Measurements from ENCODE around the gene NCK2. TPM values are rescaled to one million over a fixed set of nuclear protein-coding genes. Genes with fewer than 3 reads are reported as not detected.

Gene NCK2
- total and polyA plus RNA-seq, 2 of the 13 experiments (the other 11 are each of a cell fraction or from before 2014, with no cell fraction given), result 14.8 to 23.5 TPM

GRCh38 chr2:105796791-105797190, 52.1 kb downstream of the NCK2 start:
- ChIA-PET POLR2A (no interaction called here), CTCF (ENCODE audit: low intra/inter-chr PET ratio, low total read pairs) (no interaction called here)
- ATAC-seq (no peak), FAIRE-seq (no peak), DNase-seq (ENCODE audit: low spot score) (no peak)
- no peak overlapping the region for H3K9ac ChIP-seq (ENCODE audit: insufficient read depth, low read depth, low read length)
- H3K79me2 ChIP-seq (ENCODE audit: insufficient read depth, low read length), result peaks cover 12% of the 10 kb centered on the region
- H2AFZ ChIP-seq (ENCODE audit: low read length), result no peak overlapping the region
- no peaks in the 10 kb centered on the region for H3K36me3 ChIP-seq (replicated peaks in 1 of 2; ENCODE audit: control insufficient read depth in 1 of 2, insufficient read depth in 2 of 2, low read length in 2 of 2)
- H3K27ac ChIP-seq (ENCODE audit: extremely low read length, insufficient read depth, low read length), result no peak overlapping the region
- no peaks in the 10 kb centered on the region for H4K20me1 ChIP-seq (ENCODE audit: insufficient read depth, low read length)
- no peaks in the 10 kb centered on the region for H3K9me3 ChIP-seq (ENCODE audit: low read length)
- no TSS peak for BruUV-seq (replicated peaks)
- H3K4me2 ChIP-seq (ENCODE audit: low read depth, low read length), result no peak overlapping the region
- H3K27me3 ChIP-seq (ENCODE audit: control insufficient read depth in 1 of 2, insufficient read depth in 2 of 2, low read length in 2 of 2), result no peaks in the 10 kb centered on the region
- peaks cover 56% of the 10 kb centered on the region for H3K4me1 ChIP-seq (ENCODE audit: insufficient read depth, low read length)
- intact Hi-C loops (cut with micrococcal nuclease; ENCODE audit: unreplicated experiment) (no loop called here), in situ Hi-C loops (cut with HindIII; ENCODE audit: extremely low pct_ligation_motif_present, low pct_unique_long_range_greater_than_20kb) (no loop called here)
- TF ChIP-seq ZSCAN31 (CRISPR knock-in tag; IDR thresholded peaks at IDR 0.05; ENCODE audit: low read depth) (no peak), ZNF879 (CRISPR knock-in tag; IDR thresholded peaks at IDR 0.05) (no peak), ZNF772 (CRISPR knock-in tag; IDR thresholded peaks at IDR 0.05) (no peak), AKNA (CRISPR knock-in tag; IDR thresholded peaks at IDR 0.05; ENCODE audit: borderline replicate concordance) (no peak), U2AF2 (IDR thresholded peaks at IDR 0.05; ENCODE audit: low read depth, low read length) (no peak), TFE3 (CRISPR knock-in tag; IDR thresholded peaks at IDR 0.05) (no peak), ZNF253 (CRISPR knock-in tag; IDR thresholded peaks at IDR 0.05; ENCODE audit: borderline replicate concordance) (no peak), GZF1 (CRISPR knock-in tag; IDR thresholded peaks at IDR 0.05) (no peak), ETV6 (CRISPR knock-in tag; conservative IDR thresholded peaks at IDR 0.05) (no peak)
- TF ChIP-seq, protein P1, sequence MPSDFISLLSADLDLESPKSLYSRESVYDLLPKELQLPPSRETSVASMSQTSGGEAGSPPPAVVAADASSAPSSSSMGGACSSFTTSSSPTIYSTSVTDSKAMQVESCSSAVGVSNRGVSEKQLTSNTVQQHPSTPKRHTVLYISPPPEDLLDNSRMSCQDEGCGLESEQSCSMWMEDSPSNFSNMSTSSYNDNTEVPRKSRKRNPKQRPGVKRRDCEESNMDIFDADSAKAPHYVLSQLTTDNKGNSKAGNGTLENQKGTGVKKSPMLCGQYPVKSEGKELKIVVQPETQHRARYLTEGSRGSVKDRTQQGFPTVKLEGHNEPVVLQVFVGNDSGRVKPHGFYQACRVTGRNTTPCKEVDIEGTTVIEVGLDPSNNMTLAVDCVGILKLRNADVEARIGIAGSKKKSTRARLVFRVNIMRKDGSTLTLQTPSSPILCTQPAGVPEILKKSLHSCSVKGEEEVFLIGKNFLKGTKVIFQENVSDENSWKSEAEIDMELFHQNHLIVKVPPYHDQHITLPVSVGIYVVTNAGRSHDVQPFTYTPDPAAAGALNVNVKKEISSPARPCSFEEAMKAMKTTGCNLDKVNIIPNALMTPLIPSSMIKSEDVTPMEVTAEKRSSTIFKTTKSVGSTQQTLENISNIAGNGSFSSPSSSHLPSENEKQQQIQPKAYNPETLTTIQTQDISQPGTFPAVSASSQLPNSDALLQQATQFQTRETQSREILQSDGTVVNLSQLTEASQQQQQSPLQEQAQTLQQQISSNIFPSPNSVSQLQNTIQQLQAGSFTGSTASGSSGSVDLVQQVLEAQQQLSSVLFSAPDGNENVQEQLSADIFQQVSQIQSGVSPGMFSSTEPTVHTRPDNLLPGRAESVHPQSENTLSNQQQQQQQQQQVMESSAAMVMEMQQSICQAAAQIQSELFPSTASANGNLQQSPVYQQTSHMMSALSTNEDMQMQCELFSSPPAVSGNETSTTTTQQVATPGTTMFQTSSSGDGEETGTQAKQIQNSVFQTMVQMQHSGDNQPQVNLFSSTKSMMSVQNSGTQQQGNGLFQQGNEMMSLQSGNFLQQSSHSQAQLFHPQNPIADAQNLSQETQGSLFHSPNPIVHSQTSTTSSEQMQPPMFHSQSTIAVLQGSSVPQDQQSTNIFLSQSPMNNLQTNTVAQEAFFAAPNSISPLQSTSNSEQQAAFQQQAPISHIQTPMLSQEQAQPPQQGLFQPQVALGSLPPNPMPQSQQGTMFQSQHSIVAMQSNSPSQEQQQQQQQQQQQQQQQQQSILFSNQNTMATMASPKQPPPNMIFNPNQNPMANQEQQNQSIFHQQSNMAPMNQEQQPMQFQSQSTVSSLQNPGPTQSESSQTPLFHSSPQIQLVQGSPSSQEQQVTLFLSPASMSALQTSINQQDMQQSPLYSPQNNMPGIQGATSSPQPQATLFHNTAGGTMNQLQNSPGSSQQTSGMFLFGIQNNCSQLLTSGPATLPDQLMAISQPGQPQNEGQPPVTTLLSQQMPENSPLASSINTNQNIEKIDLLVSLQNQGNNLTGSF (CRISPR knock-in tag; IDR thresholded peaks at IDR 0.05), result no peak
- H3K4me3 ChIP-seq (replicated peaks in 1 of 3; ENCODE audit: insufficient read depth in 1 of 3, low read depth in 2 of 3, low read length in 3 of 3), result no peak overlapping the region

Measured in HepG2 (cell line).